Measurements from ENCODE around the gene SLC39A9.

The SLC39A9 gene

DNA sequence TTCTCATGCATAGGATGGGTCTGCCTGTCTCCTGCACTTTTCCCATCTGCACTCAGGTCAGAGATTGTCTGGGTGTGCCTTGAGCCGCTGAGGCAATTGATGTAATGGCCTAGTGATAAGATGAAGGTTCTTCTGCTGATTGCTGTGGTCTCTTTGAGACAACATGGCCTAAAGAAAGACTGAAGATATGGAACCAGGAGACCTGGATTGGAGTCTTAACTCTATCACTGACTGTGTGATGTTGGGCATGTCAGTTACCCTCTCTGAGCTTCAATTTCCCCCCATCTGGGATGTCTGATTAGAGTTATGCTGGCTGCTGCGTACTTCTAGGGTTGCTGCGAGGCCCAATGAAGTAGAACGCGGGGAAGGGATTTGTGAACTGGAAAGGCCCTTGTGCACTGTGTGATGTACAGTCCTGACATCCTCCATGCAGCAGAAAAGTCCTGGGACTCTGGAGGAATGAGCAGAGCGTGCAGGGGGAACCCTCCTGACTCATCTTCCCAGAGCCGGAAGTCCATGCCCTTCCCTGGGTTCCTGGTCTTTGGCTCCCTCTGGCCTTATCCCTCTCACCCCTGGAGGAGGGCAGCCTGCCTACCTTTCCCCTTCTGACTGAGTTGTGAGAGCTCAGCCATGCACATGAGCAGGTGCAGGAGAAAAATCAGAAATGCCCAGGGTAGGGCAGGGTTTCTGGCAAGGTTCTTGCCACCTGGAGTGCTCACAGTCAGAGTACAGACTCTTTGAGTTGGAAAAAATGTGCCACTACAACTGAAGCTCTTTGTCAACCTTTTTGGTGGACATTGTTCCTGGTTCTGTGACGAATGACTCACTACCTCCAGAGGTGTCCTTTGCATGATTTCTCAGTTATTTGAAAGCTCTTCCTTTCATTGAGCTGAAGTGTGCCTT is 107.1 kb downstream of the SLC39A9 start:
- no peak for DNase-seq

DNA sequence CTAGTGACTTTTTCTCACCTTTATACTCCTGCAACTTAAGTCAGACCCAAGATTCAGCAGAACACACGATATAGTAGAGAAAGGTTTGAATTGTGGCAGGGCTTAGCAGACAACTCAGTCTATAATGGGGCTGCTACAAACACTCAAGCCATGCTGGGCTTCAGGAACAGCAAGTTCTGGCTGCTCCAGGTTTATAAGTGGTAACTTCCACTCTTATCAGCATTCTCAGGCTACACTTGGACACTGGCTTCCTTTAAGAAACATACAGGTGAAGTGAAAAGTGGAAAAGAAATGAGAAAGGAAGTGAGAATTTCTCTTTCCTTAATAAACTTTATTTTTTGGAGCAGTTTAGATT is 107.7 kb downstream of the SLC39A9 start:
- DNase-seq: no peak

Measured in NCI-H510A treated with DMSO at 0.1 percent for 48 hours (cell line).